ENCODE data around the gene C22orf23.

The C22orf23 gene

DNA sequence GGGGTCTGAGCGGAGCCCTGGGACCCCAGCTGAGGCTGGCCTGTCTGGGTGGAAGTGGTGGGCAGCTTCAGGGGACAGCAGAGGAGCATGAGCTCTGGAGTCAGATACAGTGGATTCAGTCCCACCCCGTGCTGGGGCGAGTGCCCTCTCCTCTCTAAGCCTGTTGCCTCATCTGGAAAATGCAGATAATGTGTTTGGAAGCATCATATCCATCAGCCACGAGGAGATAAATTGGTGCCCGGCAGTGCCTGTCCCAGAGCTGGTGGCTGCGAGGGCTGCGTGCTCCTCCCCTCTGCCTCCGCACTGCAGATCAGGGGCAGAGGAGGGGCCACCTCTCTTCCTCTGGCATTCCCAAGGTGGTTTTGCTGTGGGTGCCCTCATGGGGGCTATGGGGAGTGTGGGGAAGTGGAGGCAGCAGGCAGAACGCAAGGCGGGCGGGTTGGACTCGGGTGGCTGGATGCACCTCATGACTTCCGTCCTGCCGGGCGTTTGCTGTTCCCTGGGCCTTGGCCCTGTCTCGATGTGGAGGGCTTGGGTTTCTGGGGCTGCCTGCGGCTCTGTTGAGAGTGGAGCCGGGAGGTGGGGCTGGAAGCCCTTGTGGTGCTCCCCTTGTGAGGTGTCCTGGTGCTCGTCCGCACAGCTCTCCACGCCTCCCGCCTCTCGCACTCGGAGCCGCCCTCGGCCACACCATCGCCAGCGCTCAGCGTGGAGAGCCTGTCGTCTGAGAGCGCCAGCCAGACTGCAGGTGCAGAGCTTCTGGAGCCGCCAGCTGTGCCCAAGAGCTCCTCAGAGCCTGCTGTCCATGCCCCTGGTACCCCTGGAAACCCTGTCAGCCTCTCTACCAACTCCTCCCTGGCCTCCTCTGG is 26.4 kb downstream of the C22orf23 start:
- in situ Hi-C loops (cut with HindIII; ENCODE audit: low sequenced_read_pairs) = no loop called here

- in situ Hi-C loops (cut with HindIII; ENCODE audit: low sequenced_read_pairs) = no loop called here
Observed at GRCh38 chr22:37926358-37926757, 27.0 kb downstream of the C22orf23 start.

GRCh38 chr22:37925767-37926166 is 27.6 kb downstream of the C22orf23 start:
- in situ Hi-C loops (cut with HindIII; ENCODE audit: low sequenced_read_pairs) = no loop called here

GRCh38 chr22:37925330-37925729 is 28.1 kb downstream of the C22orf23 start:
- in situ Hi-C loops (cut with HindIII; ENCODE audit: low sequenced_read_pairs) = no loop called here

DNA sequence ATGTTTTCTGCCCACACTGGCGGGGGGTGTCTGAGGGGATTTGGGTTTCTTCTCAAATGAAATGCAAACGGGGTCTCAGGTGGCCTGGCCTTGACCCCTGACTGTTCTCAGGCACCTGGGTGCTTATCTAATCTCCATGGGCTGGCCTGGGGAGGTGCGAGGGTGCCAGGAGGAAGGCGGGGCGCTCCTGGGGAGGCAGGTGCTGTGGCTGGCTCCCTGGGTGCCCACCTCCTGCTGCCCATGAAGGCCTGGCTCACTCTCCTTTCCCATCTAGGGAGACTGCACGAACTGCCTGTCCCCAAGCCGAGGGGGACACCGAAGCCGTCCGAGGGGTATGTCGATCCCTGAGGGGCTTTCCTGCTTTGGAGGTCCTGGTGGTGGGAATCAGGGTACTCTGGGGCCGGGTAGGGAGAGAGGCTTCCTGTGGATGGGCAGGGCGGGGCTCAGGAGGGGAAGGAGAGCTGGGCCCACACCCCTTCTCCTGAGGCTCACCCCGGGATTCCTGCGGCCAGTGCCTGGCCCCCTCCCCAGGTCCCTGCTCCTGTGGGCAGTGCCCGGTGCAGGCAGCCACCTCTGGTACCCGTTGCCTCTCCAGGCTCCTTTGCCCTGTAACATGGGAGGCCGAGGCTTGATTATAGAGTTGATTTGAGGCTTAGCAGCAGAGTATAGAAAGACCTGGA is 28.9 kb downstream of the C22orf23 start:
- in situ Hi-C loops (cut with HindIII; ENCODE audit: low sequenced_read_pairs) = no loop called here

DNA sequence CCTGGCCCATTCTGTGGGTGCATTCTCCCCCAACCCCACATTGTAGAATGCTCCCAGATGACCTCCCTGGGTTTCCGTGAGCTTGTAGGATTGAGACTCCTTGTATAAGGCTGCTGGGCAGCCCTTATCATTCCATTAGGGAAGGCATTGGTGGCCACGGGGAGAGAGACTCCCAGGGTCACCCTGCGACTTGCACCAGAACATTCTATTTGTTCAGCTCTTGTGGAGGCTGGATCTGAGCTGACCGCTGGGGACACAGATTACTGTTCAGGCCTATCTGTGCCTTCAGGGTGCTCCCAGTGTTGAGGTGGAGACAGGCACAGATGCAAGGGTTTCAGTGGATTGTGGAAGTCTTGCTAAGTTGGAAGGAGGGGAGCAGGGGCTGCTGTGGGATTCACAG is 29.5 kb downstream of the C22orf23 start:
- in situ Hi-C loops (cut with HindIII; ENCODE audit: low sequenced_read_pairs) = no loop called here

DNA sequence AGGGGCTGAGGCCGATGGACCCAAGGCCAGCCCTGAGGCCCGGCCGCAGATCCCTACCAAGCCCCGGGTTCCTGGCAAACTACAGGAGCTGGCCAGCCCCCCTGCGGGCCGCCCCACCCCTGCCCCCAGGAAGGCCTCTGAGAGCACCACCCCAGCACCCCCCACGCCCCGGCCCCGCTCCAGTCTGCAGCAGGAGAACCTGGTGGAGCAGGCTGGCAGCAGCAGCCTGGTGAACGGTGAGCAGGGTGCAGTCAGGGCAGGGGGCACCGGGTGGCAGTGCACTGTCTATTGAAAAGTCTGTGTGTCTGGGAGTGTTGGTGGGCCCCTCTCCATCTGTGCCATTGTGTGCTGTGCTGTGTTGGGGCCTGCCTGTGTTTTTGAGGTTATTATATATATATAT is 31.2 kb downstream of the C22orf23 start:
- in situ Hi-C loops (cut with HindIII; ENCODE audit: low sequenced_read_pairs) = no loop called here

DNA sequence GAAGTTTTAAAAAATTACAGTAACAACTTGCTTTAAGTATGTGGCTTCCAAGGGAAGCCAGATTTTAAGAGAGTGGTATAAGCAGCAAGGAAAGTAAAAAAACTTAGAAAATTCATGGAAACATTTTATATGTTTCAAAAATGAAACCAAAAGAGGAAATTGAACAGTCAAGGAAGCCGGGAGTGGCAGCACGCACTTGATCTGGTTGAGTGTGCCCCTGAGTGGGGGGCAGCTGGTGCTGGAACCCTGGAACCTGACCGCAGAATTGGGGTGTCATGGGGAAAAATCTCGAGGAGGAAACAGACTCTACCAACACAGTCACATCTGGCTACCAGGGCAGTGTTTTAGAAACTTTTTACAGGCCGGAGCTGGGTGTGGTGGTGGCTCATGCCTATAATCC is 33.3 kb downstream of the C22orf23 start:
- in situ Hi-C loops (cut with HindIII; ENCODE audit: low sequenced_read_pairs) = no loop called here

DNA sequence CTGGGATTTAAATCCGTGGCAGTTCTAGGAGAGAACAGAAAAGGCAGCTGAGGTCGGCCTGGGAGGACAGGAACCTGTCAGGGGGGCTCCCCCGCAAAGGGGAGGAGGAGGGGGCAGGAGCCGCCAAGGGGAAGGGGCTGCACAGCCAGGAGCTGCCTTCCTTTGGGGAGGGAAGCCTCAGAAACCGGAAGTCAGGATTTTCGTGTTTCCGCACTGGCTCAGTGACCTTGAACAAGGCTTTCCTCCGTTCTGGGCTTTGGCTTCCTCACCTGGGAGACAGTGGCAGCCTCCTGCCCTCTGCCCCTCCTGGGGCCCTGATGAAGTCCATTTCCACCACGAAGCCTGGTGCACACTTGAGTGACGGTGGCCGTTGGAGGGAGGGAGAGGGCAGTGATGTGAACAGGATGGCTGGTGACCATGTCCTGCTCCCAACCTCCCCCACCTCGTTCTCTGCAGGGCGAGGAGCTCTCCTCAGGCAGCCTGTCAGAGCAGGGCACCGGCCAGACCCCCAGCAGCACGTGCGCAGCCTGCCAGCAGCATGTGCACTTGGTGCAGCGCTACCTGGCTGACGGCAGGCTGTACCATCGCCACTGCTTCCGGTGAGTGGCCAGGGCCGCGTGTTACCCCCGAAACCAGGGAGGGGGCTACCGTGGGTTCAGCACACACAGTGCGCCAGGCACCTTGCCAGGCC is 34.7 kb downstream of the C22orf23 start:
- in situ Hi-C loops (cut with HindIII; ENCODE audit: low sequenced_read_pairs) = no loop called here

GRCh38 chr22:37917874-37918548 is 35.4 kb downstream of the C22orf23 start:
- in situ Hi-C loops (cut with HindIII; ENCODE audit: low sequenced_read_pairs) = no loop called here

DNA sequence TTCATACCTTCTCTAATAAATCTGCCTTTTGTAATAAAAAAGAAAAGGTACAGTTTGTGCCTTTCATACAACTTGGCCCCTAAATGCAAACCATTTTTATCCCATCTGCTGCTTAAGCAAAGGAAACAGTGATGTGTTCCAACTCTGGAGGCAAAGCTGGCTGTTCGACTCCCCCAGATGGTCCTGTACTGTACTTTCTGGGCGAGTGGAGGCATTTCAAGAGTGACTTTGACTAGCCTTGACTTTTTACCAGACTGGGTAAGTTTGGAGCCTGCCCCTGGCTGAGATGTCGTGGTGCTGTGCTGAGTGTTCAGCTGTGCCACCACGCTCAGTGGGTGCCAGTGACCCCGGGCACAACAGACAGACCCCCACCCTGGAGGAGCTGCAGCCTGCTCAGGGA is 37.1 kb downstream of the C22orf23 start:
- in situ Hi-C loops (cut with HindIII; ENCODE audit: low sequenced_read_pairs) = no loop called here

DNA sequence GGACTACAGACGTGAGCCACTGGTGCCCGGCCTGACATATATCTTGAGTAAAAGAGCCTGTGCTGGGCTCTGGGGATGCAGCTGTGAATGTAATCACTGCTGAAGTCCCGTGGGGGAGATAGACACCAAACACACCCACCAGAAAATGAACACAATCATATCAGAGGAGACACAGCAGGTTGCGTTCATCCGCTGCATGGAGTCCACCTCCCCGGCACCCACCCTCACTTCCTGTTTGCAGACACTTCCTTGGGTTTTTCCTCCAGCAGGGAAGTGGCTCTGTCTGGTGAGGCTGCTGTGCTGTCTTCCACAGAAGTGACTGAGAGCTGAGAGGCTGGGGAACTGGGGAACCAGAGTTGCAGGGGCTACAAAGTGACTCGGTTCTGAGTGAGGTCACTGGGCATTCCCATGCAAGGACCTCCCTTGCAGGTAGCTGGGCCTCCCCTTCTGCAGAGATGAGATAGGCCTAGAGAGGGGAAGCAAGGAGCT is 40.1 kb downstream of the C22orf23 start:
- in situ Hi-C loops (cut with HindIII; ENCODE audit: low sequenced_read_pairs) = no loop called here

DNA sequence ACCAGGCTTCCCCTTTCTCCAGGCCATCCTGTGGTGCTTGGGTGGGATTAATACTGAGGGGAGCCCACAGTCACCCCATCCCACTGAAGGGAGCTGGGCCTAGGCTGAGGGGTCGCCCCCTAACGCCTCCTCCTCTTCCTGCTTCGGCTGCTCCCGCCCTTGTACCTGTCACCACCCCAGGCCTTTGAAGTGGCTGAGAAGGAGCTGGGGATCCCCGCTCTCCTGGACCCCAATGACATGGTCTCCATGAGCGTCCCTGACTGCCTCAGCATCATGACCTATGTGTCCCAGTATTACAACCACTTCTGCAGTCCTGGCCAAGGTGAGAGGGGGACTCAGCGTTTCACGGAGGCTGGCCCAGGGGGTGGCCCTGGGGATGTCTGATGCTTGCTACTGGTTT is 41.2 kb downstream of the C22orf23 start:
- in situ Hi-C loops (cut with HindIII; ENCODE audit: low sequenced_read_pairs) = no loop called here

GRCh38 chr22:37911697-37912096 is 41.7 kb downstream of the C22orf23 start:
- in situ Hi-C loops (cut with HindIII; ENCODE audit: low sequenced_read_pairs) = no loop called here

DNA sequence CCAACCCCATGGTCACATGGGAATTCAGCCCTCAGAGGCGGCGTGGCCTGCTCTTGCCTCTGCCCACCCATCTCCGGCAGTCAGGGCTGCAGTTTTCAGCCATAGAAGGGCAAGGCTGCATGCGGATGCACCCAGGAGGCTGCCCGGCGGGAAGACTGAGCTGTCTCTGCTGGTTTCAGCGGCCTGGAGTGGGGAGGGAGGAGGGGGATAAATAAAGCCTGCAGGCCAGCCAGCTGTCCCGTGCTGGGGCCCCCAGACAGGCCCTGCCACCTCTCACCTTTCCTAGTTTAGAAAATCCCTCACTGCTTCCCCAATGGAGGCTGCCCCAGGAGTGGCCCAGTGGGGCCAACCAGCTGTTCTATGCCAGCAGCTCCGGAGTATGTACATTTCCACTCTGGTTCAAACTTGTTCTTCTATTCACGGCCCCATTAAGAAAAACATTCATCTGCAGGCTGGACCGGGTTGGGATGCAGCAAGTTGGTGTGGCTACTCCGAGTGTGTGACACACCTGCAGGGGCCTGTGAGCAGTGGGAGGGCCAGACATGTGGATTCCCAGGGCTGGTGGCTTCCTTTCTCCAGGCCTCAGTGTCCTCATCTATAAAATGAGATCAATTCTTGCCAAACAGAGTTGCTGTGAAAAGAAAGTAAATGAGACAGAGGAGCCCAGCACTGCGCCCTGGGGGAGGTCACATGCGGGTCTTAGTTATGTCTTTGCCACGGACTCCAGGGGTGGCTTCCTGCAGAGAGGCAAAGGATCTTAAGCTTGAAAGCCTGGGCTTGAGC is 42.3 kb downstream of the C22orf23 start:
- in situ Hi-C loops (cut with HindIII; ENCODE audit: low sequenced_read_pairs) = no loop called here

GRCh38 chr22:37909766-37910165 is 43.6 kb downstream of the C22orf23 start:
- in situ Hi-C loops (cut with HindIII; ENCODE audit: low sequenced_read_pairs) = no loop called here

DNA sequence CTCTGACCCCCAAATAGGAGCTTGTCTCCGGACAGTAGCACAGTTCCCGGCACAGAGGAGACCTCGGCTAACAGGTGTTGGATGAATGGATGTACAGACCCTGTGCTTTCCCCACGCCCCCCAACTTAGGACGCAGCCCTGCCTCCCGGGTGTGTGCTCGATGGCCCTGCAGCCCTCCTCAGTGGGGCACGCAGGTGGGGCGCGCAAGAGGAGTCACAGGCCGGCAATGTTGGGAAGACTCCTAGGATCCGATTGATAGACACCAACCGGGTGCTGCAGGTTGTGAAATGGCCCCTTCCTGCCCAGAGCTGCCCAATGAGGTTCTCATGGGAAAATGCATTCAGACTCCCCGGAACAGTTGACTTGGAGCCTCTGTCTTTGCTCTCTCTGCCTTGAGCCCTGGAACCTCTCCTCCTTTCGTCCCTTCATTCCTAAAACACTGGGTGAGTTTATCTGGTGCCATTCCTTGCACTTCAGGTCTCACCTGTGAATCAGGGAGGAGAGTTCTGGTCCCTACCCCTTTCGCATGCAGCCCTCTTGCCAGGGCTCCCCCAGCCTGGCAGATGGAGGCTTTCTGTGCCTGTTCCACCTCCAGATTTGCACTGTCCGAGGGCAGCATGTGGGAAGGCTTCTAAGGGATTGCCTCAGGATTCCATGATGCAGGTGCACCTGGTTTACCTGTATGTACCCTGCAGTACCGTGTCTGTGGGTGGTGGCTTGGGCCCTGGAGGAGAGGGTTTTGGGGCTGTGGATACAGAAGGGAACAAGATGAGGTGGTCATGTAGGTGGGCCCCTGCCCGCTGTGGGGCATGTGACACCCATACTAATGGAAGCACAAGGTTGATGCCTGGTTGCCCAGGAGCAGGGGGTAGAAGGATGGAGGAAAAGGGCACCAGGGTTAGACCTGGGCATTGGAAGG is 46.1 kb downstream of the C22orf23 start:
- in situ Hi-C loops (cut with HindIII; ENCODE audit: low sequenced_read_pairs) = no loop called here

DNA sequence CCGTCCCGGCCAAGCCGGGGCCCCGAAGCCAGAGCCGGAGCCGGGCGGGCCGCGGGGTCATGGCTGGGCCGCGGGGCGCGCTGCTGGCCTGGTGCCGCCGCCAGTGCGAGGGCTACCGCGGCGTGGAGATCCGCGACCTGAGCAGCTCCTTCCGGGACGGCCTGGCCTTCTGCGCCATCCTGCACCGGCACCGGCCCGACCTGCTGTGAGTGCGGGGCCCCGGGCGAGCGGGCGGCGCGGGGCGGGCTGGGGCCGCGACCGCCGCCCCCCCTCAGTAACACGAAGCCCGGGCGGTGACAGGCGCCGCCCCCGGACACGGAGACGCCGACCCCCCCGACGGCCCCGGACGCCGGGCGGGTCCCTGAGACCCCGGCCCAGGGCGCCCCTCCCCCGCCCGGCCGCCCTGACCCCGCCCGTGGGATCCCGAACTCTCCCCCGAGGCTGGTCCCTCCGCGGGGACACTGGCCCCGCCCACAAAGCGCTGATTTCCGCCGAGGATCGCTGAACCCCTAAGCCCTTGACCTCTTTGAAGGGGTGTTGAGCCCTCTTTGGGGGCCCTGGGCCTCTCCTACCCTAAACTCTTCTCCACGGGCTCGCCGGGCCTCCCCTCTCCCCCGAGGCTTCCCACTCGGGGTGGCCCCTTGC is 46.9 kb downstream of the C22orf23 start:
- in situ Hi-C loops (cut with HindIII; ENCODE audit: low sequenced_read_pairs) = no loop called here
